Renal cortical epithelial cell (primary cell): Measurements from ENCODE around the gene HOXB7. TPM values are rescaled to one million over a fixed set of nuclear protein-coding genes. Genes with fewer than 3 reads are reported as not detected.
A peak's percentile ranks its signal among the peaks of the same experiment; 100 is the strongest.

Source experiments
- DNase-seq: peaks from one replicate; pipeline ENCODE4 v3.0.0-alpha.2; 2011; ENCODE audit warnings: low read depth
- total RNA-seq: library from RNA; depleted of rRNA; stranded (reverse); fragments of >200 nt; gene quantifications from 2 replicates; pipeline ENCODE4 v1.2.3, GENCODE V29; 2014

HOXB7 gene
- total RNA-seq, 1 donor from 2014 or later = 23.2 TPM

GRCh38 chr17:48579471-48579759 is 31.4 kb downstream of the HOXB7 start:
- DNase-seq = no peak

GRCh38 chr17:48578616-48579470 is 32.0 kb downstream of the HOXB7 start:
- DNase-seq = no peak

DNA sequence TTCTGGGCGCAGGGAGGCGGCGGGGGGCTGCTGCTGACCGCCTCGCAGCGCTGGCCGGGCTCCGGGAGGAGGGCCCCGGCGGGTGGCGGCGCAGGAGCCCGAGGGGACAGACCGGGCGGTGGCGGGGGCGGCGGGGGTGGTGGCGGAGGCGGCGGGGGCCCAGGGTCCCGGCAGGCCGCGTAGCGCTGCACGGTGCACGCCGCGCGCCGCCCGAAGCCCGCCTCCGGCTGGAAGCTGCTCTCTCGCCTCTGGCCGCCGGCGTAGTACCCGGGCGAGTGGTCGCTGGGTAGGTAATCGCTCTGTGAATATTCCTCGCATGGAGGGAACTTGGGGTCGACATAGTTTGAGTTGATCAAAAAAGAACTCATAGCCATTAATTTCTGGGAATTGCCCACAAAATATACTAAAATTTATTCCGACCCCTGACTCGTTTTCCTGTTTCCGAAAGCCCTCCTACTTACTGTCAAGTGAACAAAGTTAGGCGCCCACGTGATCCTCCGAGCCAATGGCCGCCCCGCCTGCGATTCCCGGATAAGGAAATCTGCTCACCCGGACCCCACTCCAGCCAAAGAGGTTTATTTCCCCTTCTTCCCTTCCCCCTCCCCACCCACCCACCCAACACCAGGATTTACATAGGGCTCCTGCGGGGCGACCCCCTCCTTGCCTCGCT is 32.7 kb downstream of the HOXB7 start, which contains the start of gene HOXB4:
TSS of gene HOXB4 (minus strand) at position 405 of the 670 bp plus-strand sequence. CDS start at position 374, 31 bp downstream.
- DNase-seq = peak; percentile 67

DNA sequence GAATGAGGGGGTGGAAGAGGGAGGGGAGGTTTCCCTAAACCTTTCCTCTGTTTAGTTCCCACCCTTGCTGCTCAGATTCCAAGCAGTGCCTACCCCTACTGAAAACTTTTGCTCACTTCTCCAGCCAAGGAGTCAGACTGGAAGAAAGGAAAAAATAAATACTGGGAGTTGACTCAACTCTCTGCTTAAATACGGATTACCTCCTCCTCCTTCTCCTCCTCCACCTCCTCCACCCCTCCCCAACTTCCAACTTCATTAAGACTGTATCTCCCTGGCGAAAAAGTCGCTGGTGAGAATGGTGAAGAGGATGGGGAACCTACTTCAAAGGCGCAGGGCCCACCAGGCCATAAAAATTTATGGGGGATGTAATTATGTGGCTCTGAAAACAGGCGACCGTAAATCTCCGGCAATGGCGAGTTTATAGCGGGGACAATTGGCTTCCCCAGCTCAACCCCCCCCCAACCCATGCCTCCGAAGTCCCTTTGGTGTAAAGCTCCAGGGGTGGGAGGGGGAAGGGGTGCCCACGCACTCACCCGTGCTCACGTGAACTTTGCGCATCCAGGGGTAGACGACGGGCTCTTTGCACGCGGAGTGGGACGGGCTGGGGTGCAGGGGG is 33.4 kb downstream of the HOXB7 start:
- peak; percentile 69 for DNase-seq

DNA sequence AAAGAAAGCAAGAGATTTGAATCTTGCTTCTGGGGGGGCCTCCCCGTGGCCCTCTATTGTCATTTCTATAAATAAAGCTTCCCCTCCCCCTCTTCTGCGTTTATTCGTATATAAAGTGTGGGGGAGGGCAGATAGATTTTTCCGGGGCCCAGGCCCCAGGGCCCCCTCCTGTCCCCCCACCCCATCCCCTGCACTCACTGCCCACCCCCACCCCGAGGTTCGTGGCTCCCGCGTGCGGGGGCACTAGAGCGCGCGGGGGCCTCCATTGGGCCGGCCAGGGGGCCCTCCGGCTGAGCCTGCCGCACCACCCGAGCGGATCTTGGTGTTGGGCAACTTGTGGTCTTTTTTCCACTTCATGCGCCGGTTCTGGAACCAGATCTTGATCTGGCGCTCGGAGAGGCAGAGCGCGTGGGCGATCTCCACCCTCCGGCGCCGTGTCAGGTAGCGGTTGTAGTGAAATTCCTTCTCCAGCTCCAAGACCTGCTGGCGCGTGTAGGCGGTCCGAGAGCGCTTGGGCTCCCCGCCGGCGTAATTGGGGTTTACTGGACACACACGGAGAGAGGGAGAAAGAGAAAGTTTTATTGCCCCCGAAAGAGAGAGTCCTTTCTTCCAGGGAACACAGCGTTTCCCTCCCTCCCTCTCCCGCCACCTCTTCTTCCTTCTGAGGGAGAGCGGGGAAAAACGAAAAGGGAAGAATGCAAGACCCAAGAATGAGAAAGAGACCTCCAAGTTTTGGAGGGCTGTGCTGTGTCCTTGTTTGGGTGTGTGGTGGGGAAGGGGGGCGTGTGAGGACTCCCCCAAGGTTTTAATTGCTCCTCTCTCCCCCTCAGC is 34.1 kb downstream of the HOXB7 start:
- peak; percentile 82 for DNase-seq

DNA sequence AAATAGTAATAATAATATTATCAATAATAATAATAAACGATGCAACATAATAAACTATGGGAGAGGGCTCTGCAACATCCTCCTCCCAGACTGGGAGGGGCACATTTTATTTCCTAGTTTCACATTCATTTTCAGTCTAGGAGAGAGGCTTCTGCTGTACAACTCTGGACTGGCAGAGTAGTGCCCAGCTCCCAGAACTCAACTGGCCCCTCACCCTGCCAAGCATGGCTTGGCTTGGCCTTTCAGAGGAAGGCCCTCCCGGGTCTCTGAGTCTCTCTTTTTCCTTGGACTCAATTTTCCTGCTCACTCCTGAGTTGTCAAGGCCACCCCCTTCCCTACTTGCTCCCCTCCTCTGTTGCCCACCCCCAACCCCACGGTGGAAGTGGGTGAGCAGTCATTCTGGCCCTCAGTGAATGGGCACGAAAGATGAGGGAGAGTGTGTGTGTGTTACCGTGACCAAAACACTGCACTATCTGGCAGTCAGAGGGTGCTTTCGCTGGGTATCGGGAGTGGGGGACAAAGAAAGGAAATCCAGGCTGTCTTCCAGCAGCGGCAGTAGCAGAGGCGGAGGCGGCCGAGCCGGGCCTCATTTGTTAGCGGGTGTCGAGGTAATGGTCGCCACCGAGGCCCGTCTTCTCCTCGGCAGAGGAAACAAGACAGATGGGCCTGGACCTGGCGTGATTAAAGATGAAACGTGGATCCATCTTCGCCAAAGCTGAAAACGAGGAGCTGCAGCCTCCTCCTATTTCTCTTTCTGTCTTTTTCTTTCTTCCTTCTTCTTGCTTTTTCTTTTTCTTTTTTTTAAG is 34.9 kb downstream of the HOXB7 start:
- DNase-seq = no peak

DNA sequence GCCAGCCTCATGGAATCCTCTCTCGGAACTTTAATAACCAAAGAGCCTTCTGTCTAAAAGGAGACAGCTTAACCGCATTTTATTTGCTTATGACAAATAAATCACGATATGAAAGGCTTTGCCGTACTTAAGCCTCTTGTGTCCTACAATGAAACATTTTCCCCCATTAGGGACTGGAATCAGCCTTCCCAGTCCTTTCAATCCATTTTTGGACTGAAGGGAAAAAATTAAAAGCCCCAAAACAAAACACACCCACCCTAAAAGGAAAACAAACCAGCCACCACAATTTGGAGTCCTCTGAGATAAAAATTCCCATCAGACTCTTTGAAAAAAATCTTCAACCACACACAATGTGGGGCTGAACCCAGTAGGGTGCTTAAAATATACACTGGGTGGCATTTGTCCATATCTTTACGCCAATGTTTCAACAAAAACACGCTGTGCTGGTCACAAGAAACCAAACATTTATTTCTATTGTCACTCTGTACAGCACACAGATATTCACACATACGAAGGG is 35.7 kb downstream of the HOXB7 start:
- no peak for DNase-seq

DNA sequence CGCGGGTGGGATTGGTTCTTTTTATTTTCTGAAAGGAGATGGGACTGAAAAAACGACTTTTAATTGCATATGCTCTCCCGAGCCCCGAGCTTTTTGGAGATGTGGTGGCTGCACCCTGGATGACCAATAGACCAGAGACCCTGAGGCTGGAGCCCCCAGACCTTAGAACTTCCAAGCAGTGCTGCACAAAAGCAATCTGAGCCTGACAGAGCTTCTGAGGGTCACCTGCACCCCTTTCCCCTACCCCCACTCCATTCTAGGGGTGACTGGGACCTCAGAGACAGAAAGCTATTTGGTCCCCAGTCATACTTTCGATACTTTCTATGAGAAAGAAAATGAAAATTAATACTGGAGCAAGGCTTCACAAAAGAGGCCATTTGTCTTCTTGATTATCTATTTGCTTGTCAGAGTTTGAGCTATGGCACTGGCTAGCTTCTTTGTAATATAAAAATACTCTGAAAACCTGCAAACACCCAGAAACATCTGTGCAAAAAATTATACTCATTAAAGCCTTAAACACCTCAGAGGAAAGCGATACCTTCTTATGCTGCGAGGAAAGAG is 36.2 kb downstream of the HOXB7 start:
- no peak for DNase-seq

- no peak for DNase-seq
These were observed 38.9 kb downstream of the HOXB7 start for GRCh38 chr17:48571826-48572417.

GRCh38 chr17:48571024-48571818 is 39.6 kb downstream of the HOXB7 start:
- DNase-seq = no peak

- no peak for DNase-seq
These were observed 40.3 kb downstream of the HOXB7 start for GRCh38 chr17:48570325-48571023.

- DNase-seq = no peak
These were observed 41.0 kb downstream of the HOXB7 start for GRCh38 chr17:48569674-48570324.

- no peak for DNase-seq
These were observed 41.6 kb downstream of the HOXB7 start for GRCh38 chr17:48569240-48569582.

DNA sequence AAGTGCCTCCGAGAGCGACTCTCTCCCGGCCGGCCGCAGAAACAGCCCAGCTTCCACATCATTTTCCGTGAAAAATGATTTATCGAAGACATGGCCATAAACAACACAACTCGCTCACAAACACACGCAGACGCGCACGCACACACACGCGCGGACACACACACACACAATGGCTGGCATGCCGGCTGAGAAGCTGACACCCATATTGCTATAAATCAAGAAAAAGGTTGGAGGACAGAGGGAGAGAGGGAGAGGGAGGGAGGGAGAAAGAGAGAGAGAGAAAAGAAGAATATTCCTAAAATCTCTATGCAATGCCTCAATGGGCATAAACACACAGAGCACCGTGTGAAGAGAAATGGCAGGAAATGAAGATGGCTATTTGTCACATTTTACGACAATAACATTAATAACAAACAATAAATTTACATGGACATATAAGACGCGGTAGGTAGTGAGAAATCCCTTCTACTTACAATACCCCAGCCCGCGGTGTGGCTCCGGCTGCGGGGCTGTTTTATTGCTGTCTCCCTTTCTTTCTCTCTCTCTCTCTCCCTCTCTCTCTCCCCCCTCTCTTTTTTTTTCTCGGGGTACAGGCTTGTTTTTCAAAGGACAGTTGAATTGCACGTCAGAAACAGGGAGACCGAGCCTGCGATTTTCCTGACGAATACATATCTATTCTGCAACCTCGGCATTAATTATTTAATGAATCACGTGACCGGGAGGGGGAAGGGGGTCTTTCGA is 42.1 kb downstream of the HOXB7 start:
- no peak for DNase-seq

GRCh38 chr17:48567646-48568354 is 43.0 kb downstream of the HOXB7 start:
- no peak for DNase-seq

- no peak for DNase-seq
These were observed 43.6 kb downstream of the HOXB7 start for GRCh38 chr17:48567209-48567608.

- DNase-seq = no peak
These were observed 44.1 kb downstream of the HOXB7 start for GRCh38 chr17:48566717-48567116.
